GM12891 (cell line): Measurements from ENCODE around the gene GPR15LG.

Source experiments
- POLR2A ChIP-seq: IDR thresholded peaks from 2 replicates; pipeline ENCODE4 v1.6.1; 2011; ENCODE audit warnings: low read depth, low read length, control low read depth
- POLR2AphosphoS5 ChIP-seq: IDR thresholded peaks from 2 replicates; pipeline ENCODE4 v1.6.1; 2011; ENCODE audit warnings: low read depth, low read length, control low read depth
- SPI1 ChIP-seq: IDR thresholded peaks from 2 replicates; pipeline ENCODE4 v1.6.1; 2011; ENCODE audit warnings: low read depth, low read length, control low read depth
- TAF1 ChIP-seq: IDR thresholded peaks from 2 replicates; pipeline ENCODE4 v1.6.1; 2011; ENCODE audit warnings: low read depth, low read length, control low read depth

GRCh38 chr10:84179059-84179710 lies 5.6 kb downstream of the GPR15LG start:
- no peak for TF ChIP-seq POLR2AphosphoS5
- TF ChIP-seq POLR2A: no peak
- TF ChIP-seq TAF1: no peak
- no peak for TF ChIP-seq SPI1
